NCI-H2171 (cell line): ENCODE results near the gene CPNE4.

Experiments used
- DNase-seq: peaks from one replicate; lab custom pipeline; 2025; lab: John Stamatoyannopoulos, UW

Gene CPNE4

GRCh38 chr3:131796558-131797198 is 238.1 kb downstream of the CPNE4 start:
- no peak for DNase-seq

GRCh38 chr3:131796111-131796510 is 238.7 kb downstream of the CPNE4 start:
- no peak for DNase-seq

- no peak for DNase-seq
Observed at GRCh38 chr3:131795390-131796090, 239.3 kb downstream of the CPNE4 start.

GRCh38 chr3:131794766-131795388 is 239.9 kb downstream of the CPNE4 start:
- DNase-seq = peak; percentile 21

- no peak for DNase-seq
Observed at GRCh38 chr3:131793870-131794269, 240.9 kb downstream of the CPNE4 start.

GRCh38 chr3:131789188-131789587 is 245.6 kb downstream of the CPNE4 start:
- DNase-seq = no peak

GRCh38 chr3:131786386-131786785 is 248.4 kb downstream of the CPNE4 start:
- no peak for DNase-seq

- DNase-seq = no peak
Observed at GRCh38 chr3:131782751-131783150, 252.1 kb downstream of the CPNE4 start.

- DNase-seq = no peak
Observed at GRCh38 chr3:131778526-131778925, 256.3 kb downstream of the CPNE4 start.

GRCh38 chr3:131775650-131776049 is 259.2 kb downstream of the CPNE4 start:
- DNase-seq = no peak

GRCh38 chr3:131772269-131773026 is 262.4 kb downstream of the CPNE4 start:
- peak; percentile 44 for DNase-seq

- no peak for DNase-seq
Observed at GRCh38 chr3:131762981-131763564, 271.7 kb downstream of the CPNE4 start.

GRCh38 chr3:131756405-131756804 is 278.4 kb downstream of the CPNE4 start:
- no peak for DNase-seq

GRCh38 chr3:131755380-131755779 is 279.4 kb downstream of the CPNE4 start:
- DNase-seq = no peak

- no peak for DNase-seq
Observed at GRCh38 chr3:131750256-131750655, 284.6 kb downstream of the CPNE4 start.

- no peak for DNase-seq
Observed at GRCh38 chr3:131749826-131750225, 285.0 kb downstream of the CPNE4 start.

- no peak for DNase-seq
Observed at GRCh38 chr3:131747466-131747865, 287.3 kb downstream of the CPNE4 start.

GRCh38 chr3:131744765-131745164 is 290.0 kb downstream of the CPNE4 start:
- no peak for DNase-seq

GRCh38 chr3:131743126-131743525 is 291.7 kb downstream of the CPNE4 start:
- DNase-seq = no peak

- no peak for DNase-seq
Observed at GRCh38 chr3:131739211-131739610, 295.6 kb downstream of the CPNE4 start.

- DNase-seq = no peak
Observed at GRCh38 chr3:131738095-131738494, 296.7 kb downstream of the CPNE4 start.

GRCh38 chr3:131735544-131735943 is 299.3 kb downstream of the CPNE4 start:
- no peak for DNase-seq
